ENCODE results near the gene BST2. TPM values are rescaled to one million over a fixed set of nuclear protein-coding genes. Genes with fewer than 3 reads are reported as not detected.

BST2 gene
- total and polyA plus RNA-seq, 9 of the 15 experiments (the other 6 are each of a cell fraction or from before 2014, with no cell fraction given): 11.2 to 232 (median 151) TPM

GRCh38 chr19:17390665-17391370, 14.6 kb downstream of the BST2 start (continued):
- TF ChIP-seq, protein P1, sequence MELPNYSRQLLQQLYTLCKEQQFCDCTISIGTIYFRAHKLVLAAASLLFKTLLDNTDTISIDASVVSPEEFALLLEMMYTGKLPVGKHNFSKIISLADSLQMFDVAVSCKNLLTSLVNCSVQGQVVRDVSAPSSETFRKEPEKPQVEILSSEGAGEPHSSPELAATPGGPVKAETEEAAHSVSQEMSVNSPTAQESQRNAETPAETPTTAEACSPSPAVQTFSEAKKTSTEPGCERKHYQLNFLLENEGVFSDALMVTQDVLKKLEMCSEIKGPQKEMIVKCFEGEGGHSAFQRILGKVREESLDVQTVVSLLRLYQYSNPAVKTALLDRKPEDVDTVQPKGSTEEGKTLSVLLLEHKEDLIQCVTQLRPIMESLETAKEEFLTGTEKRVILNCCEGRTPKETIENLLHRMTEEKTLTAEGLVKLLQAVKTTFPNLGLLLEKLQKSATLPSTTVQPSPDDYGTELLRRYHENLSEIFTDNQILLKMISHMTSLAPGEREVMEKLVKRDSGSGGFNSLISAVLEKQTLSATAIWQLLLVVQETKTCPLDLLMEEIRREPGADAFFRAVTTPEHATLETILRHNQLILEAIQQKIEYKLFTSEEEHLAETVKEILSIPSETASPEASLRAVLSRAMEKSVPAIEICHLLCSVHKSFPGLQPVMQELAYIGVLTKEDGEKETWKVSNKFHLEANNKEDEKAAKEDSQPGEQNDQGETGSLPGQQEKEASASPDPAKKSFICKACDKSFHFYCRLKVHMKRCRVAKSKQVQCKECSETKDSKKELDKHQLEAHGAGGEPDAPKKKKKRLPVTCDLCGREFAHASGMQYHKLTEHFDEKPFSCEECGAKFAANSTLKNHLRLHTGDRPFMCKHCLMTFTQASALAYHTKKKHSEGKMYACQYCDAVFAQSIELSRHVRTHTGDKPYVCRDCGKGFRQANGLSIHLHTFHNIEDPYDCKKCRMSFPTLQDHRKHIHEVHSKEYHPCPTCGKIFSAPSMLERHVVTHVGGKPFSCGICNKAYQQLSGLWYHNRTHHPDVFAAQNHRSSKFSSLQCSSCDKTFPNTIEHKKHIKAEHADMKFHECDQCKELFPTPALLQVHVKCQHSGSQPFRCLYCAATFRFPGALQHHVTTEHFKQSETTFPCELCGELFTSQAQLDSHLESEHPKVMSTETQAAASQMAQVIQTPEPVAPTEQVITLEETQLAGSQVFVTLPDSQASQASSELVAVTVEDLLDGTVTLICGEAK (IDR thresholded peaks at IDR 0.05): 0 out of 2 replicates have a peak, but pooled peaks have one; percentile 24
- TF ChIP-seq, protein P1 (CRISPR knock-in tag; IDR thresholded peaks at IDR 0.05): no peak
- TF ChIP-seq ARID3A (IDR thresholded peaks at IDR 0.05; ENCODE audit: borderline replicate concordance, low read depth, low read length) (no peak), GABPB2 (CRISPR knock-in tag; conservative IDR thresholded peaks at IDR 0.05) (no peak), KLF6 (CRISPR knock-in tag; IDR thresholded peaks at IDR 0.05; ENCODE audit: borderline replicate concordance) (no peak)
- TF ChIP-seq, protein P2, sequence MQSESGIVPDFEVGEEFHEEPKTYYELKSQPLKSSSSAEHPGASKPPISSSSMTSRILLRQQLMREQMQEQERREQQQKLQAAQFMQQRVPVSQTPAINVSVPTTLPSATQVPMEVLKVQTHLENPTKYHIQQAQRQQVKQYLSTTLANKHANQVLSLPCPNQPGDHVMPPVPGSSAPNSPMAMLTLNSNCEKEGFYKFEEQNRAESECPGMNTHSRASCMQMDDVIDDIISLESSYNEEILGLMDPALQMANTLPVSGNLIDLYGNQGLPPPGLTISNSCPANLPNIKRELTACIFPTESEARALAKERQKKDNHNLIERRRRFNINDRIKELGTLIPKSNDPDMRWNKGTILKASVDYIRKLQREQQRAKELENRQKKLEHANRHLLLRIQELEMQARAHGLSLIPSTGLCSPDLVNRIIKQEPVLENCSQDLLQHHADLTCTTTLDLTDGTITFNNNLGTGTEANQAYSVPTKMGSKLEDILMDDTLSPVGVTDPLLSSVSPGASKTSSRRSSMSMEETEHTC (IDR thresholded peaks at IDR 0.05): no peak
- TF ChIP-seq, protein P3, sequence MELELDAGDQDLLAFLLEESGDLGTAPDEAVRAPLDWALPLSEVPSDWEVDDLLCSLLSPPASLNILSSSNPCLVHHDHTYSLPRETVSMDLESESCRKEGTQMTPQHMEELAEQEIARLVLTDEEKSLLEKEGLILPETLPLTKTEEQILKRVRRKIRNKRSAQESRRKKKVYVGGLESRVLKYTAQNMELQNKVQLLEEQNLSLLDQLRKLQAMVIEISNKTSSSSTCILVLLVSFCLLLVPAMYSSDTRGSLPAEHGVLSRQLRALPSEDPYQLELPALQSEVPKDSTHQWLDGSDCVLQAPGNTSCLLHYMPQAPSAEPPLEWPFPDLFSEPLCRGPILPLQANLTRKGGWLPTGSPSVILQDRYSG (tag; conservative IDR thresholded peaks at IDR 0.05; ENCODE audit: low read depth): no peak
